Mucosa of descending colon (tissue), 3 donors: ENCODE data around the gene RNF6. TPM values are rescaled to one million over a fixed set of nuclear protein-coding genes. Genes with fewer than 3 reads are reported as not detected.

Experiments used
- ATAC-seq: fragments of 200-7000 bp; cut with Tn5 transposase; one replicate; pipeline ENCODE4 v1.9.1; 2020; ENCODE audit warnings: mild to moderate bottlenecking, moderate library complexity
- DNase-seq, 3 donors: peaks; one replicate each; pipeline ENCODE4 v3.0.0-alpha.2; 2020
- H3K36me3 ChIP-seq: fragments of 200-600 bp; one replicate; pipeline ENCODE4 v1.8.0; 2021; ENCODE audit warnings: low read depth, mild to moderate bottlenecking
- H3K4me1 ChIP-seq: fragments of 200-600 bp; one replicate; pipeline ENCODE4 v1.8.0; 2021; ENCODE audit warnings: low read depth, mild to moderate bottlenecking
- H3K4me3 ChIP-seq: fragments of 200-600 bp; one replicate; pipeline ENCODE4 v1.8.0; 2021; ENCODE audit warnings: mild to moderate bottlenecking
- H3K9me3 ChIP-seq: fragments of 200-600 bp; one replicate; pipeline ENCODE4 v1.8.0; 2021; ENCODE audit warnings: mild to moderate bottlenecking
- CTCF ChIP-seq: fragments of 200-600 bp; IDR thresholded peaks from one replicate; pipeline ENCODE4 v1.8.0; 2022; ENCODE audit warnings: antibody characterized with exemption, mild to moderate bottlenecking
- intact Hi-C, 2 donors: fragments of 100-400 bp; cut with DNase I in 1 of 2; cut with micrococcal nuclease in 1 of 2; formaldehyde crosslinking; loops; one replicate each; pipeline versions ENCODE4 v1.11.0 to v1.11.1; 2022; cut with DNase I, micrococcal nuclease
- total RNA-seq, 3 donors: library from RNA; stranded (reverse); fragmentation: NEBNext Ultra II Directional in 2 of 3; extraction: Animal tissue kit (Norgen Biotek cat#: 25700) in 2 of 3; gene quantifications; one replicate each; pipeline versions ENCODE4 v1.2.1 to v1.2.4, GENCODE V29; 2021 to 2023
- donor health status: DM: no; HTN: no; CAD: no; lungs with moderate emphysema.
- donor health status: DM: no; HTN: no; CAD: no.
- donor health status: DM: no; HTN: yes; CAD: no.

RNF6 gene
- total RNA-seq, 3 donors from 2014 or later = 35.4 to 41.6 (median 35.8) TPM

- TF ChIP-seq CTCF = no peak
- intact Hi-C loops = no loop called here
- no peak for DNase-seq
- ATAC-seq = no peak
- Histone ChIP-seq H3K4me3 (no peak overlapping the region), H3K9me3 (no peaks in the 10 kb centered on the region), H3K36me3 (no peaks in the 10 kb centered on the region), H3K4me1 (no peaks in the 10 kb centered on the region)
Measured at GRCh38 chr13:26225896-26226617, 3.9 kb upstream of the RNF6 start.

- H3K4me3 ChIP-seq = peak overlapping the region; percentile 90
Measured at GRCh38 chr13:26222520-26223046, 469 bp upstream of the RNF6 start.

GRCh38 chr13:26221399-26221720 is 754 bp downstream of the RNF6 start:
- no peak for TF ChIP-seq CTCF
- intact Hi-C loops = no loop called here
- peaks cover 6% of the 10 kb centered on the region for H3K4me1 ChIP-seq
- no peaks in the 10 kb centered on the region for H3K9me3 ChIP-seq
- DNase-seq = no peak
- H3K4me3 ChIP-seq = peak overlapping the region; percentile 90
- peaks cover 4% of the 10 kb centered on the region for H3K36me3 ChIP-seq
- ATAC-seq = peak; percentile 62

More at GRCh38 chr13:26222520-26223046, 469 bp upstream of the RNF6 start:
- Histone ChIP-seq H3K9me3 (no peaks in the 10 kb centered on the region), H3K36me3 (no peaks in the 10 kb centered on the region), H3K4me1 (peaks cover 6% of the 10 kb centered on the region)
- ATAC-seq (peak; percentile 77), DNase-seq (no peak)
- no peak for TF ChIP-seq CTCF
- intact Hi-C loops = no loop called here

GRCh38 chr13:26220575-26220974 is 1.5 kb downstream of the RNF6 start:
- no peak overlapping the region for H3K4me3 ChIP-seq
- intact Hi-C loops = no loop called here
- no peak for DNase-seq

GRCh38 chr13:26219726-26220125 is 2.4 kb downstream of the RNF6 start:
- Histone ChIP-seq H3K9me3 (no peaks in the 10 kb centered on the region), H3K36me3 (peaks cover 8% of the 10 kb centered on the region), H3K4me1 (peaks cover 6% of the 10 kb centered on the region), H3K4me3 (no peak overlapping the region)
- TF ChIP-seq CTCF = no peak
- ATAC-seq = no peak
- intact Hi-C loops = no loop called here
- no peak for DNase-seq

More at GRCh38 chr13:26220575-26220974, 1.5 kb downstream of the RNF6 start:
- no peaks in the 10 kb centered on the region for H3K9me3 ChIP-seq
- no peak for TF ChIP-seq CTCF
- no peak for ATAC-seq
- H3K4me1 ChIP-seq = peaks cover 6% of the 10 kb centered on the region
- peaks cover 4% of the 10 kb centered on the region for H3K36me3 ChIP-seq
